Activated CD8-positive, alpha-beta T cell treated with anti-CD3 and anti-CD28 coated beads for 36 hours (primary cell): ENCODE results near the gene TSHZ3. TPM values are rescaled to one million over a fixed set of nuclear protein-coding genes. Genes with fewer than 3 reads are reported as not detected.

Source experiments
- ATAC-seq: fragments of 200-7000 bp; cut with Tn5 transposase; one replicate; pipeline ENCODE4 v1.10.0; 2021; ENCODE audit warnings: mild to moderate bottlenecking, moderate library complexity
- CTCF ChIA-PET: fragments of 350-600 bp; sonication (Branson Sonifier 250); formaldehyde crosslinking; loops from one replicate; lab custom pipeline; 2021; ENCODE audit warnings: antibody characterized with exemption; lab: Charles Lee
- POLR2A ChIA-PET: fragments of 350-600 bp; sonication (Branson Sonifier 250); formaldehyde crosslinking; loops from one replicate; lab custom pipeline; 2021; ENCODE audit warnings: antibody characterized with exemption; lab: Charles Lee
- DNase-seq: peaks from one replicate; pipeline ENCODE4 v3.0.0-alpha.2; 2020
- H3K27ac Mint-ChIP-seq: one replicate; pipeline ENCODE4 v1.8.0; 2021; ENCODE audit warnings: mild to moderate bottlenecking, mixed read lengths
- H3K27me3 Mint-ChIP-seq: one replicate; pipeline ENCODE4 v1.8.0; 2021; ENCODE audit warnings: mixed read lengths
- H3K36me3 Mint-ChIP-seq: one replicate; pipeline ENCODE4 v1.8.0; 2021; ENCODE audit warnings: low read depth, mixed read lengths
- H3K4me1 Mint-ChIP-seq: one replicate; pipeline ENCODE4 v1.8.0; 2021; ENCODE audit warnings: low read depth, mixed read lengths
- H3K4me3 Mint-ChIP-seq: one replicate; pipeline ENCODE4 v1.8.0; 2021; ENCODE audit warnings: mild to moderate bottlenecking, moderate library complexity, mixed read lengths
- H3K9me3 Mint-ChIP-seq: one replicate; pipeline ENCODE4 v1.8.0; 2021; ENCODE audit warnings: mixed read lengths
- CTCF ChIP-seq: fragments of 200-600 bp; IDR thresholded peaks from one replicate; pipeline ENCODE4 v1.8.0; 2022; ENCODE audit warnings: antibody characterized with exemption, mild to moderate bottlenecking
- intact Hi-C: fragments of 100-400 bp; cut with micrococcal nuclease; formaldehyde crosslinking; loops from one replicate; pipeline ENCODE4 v1.10.0; 2022
- total RNA-seq, 2 experiments: library from RNA; stranded (reverse); gene quantifications; one replicate each; pipeline ENCODE4 v1.2.3, GENCODE V29; 2021

The TSHZ3 gene
- total RNA-seq, 2 experiments from 2014 or later, result 0.16 to 0.38 TPM

- Mint-ChIP-seq H3K27me3 (peaks cover 13% of the 10 kb centered on the region), H3K4me3 (no peak overlapping the region), H3K27ac (no peak overlapping the region), H3K4me1 (peaks cover 4% of the 10 kb centered on the region), H3K36me3 (no peaks in the 10 kb centered on the region), H3K9me3 (no peaks in the 10 kb centered on the region)
- intact Hi-C loops, result no loop called here
- ChIA-PET CTCF (no interaction called here), POLR2A (no interaction called here)
- no peak for ATAC-seq
- DNase-seq, result no peak
- no peak for TF ChIP-seq CTCF
Measured at GRCh38 chr19:31260171-31260933, 88.9 kb downstream of the TSHZ3 start.

- Mint-ChIP-seq H3K4me1 (peaks cover 4% of the 10 kb centered on the region), H3K27me3 (peaks cover 13% of the 10 kb centered on the region), H3K9me3 (no peaks in the 10 kb centered on the region), H3K27ac (no peak overlapping the region), H3K4me3 (no peak overlapping the region), H3K36me3 (no peaks in the 10 kb centered on the region)
- TF ChIP-seq CTCF, result no peak
- no peak for ATAC-seq
- POLR2A ChIA-PET, result interaction anchor here (1.1 kb wide), 1 partner anchor 10 kb away, joined by 3 read pairs; no protein-coding TSS in a partner anchor
- intact Hi-C loops, result no loop called here
- DNase-seq, result no peak
- CTCF ChIA-PET, result no interaction called here
Measured at GRCh38 chr19:31258211-31259052, 90.8 kb downstream of the TSHZ3 start.

GRCh38 chr19:31257426-31258130, 91.7 kb downstream of the TSHZ3 start:
- Mint-ChIP-seq H3K4me1 (peaks cover 4% of the 10 kb centered on the region), H3K4me3 (no peak overlapping the region), H3K9me3 (no peaks in the 10 kb centered on the region), H3K27ac (no peak overlapping the region), H3K36me3 (no peaks in the 10 kb centered on the region), H3K27me3 (peaks cover 9% of the 10 kb centered on the region)
- ChIA-PET CTCF (no interaction called here), POLR2A (interaction anchor here (1.1 kb wide), 1 partner anchor 11 kb away, joined by 3 read pairs; no protein-coding TSS in a partner anchor)
- TF ChIP-seq CTCF, result no peak
- intact Hi-C loops, result no loop called here
- no peak for DNase-seq
- no peak for ATAC-seq

- no peak for ATAC-seq
- Mint-ChIP-seq H3K9me3 (no peaks in the 10 kb centered on the region), H3K4me1 (peaks cover 4% of the 10 kb centered on the region), H3K36me3 (no peaks in the 10 kb centered on the region), H3K4me3 (no peak overlapping the region), H3K27me3 (peaks cover 7% of the 10 kb centered on the region), H3K27ac (no peak overlapping the region)
- no peak for TF ChIP-seq CTCF
- intact Hi-C loops, result no loop called here
- POLR2A ChIA-PET, result no interaction called here
- DNase-seq, result no peak
- CTCF ChIA-PET, result no interaction called here
Measured at GRCh38 chr19:31257025-31257424, 92.2 kb downstream of the TSHZ3 start.
